ENCODE measurements around the gene XCL2.

DNA sequence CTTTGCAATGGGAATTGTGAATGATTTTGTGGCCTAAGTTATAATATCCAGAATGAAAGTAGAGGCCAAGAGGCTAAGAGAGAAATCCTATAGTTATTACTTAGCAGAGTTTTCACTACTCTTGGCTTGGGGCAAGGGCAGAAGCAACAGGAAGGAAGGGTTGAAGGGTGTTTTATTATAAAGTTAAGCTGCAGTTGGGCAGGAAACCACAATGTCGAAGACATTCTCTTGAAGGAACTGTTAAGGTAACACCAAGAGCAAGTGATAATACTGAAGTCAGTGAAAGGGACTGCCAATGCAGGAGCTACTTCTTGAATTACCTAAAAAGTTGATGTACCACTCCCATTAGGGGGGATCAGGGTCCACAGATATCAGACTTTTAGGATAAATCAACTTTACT lies 8.3 kb downstream of the XCL2 start:
- no peak for TF ChIP-seq CTCF (IDR thresholded peaks at IDR 0.05 in 8 of 11, conservative IDR thresholded peaks at IDR 0.05 in 3 of 11)
- TF ChIP-seq POLR2AphosphoS5 (IDR thresholded peaks at IDR 0.05): peak in 1 of 3 donors; percentile 54
- no peak for TF ChIP-seq POLR2A (IDR thresholded peaks at IDR 0.05)
